ENCODE results near the gene EXD3.

Gene EXD3

DNA sequence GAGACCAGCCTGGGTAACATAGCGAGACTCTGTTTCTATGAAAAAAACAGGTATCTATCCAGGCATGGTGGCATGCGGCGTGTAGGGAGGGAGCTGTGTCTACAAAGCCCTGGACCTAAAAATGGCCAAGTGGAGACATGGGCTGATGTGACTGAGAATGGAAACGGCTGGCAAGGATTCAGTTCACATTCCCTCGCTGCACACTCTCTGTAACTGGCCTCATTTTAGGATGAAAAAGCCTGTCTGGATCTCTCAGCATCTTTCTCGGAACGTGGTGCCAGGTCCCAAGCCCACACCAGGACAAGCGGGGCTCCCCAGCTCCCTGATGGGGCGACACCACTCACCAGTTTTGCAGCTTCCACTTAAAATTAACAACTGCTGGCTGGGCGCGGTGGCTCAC lies 13.4 kb downstream of the EXD3 start:
- DNase-seq = no peak

DNA sequence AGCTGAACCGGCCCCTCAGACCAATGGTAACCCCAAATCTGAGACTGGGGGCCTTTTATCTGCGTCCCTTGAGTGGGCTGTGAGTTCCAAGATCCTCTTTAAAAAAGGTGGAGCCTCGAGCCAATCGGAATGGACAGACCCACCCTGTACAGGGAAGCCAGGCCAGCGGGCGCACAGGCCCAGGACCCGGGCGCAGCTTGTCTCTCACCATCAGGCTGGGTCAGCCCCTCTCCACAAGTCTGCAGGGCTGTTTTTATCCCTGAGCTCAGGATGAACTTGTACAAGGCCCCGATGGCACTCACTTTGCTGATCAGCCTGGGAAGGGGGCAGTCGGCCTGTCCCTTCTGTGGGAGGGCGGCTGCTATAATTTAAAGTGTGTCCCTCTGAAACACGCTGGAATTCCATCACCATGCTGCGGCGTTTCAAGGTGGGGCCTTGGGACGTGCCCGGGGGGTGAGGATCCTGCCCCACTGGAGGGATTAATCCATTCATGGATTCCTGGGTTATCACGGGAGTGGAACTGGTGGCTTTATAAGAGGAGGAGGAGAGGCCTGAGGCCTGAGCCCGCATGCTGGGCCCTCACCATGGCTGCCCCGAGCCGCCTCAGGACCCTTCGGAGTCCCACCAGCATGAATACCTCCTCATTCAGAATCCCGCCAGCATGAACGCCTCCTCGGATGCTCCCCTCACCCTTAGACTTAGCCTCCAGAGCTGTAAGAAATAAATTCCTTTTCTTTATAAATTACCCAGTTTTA lies 14.1 kb downstream of the EXD3 start:
- DNase-seq = no peak

DNA sequence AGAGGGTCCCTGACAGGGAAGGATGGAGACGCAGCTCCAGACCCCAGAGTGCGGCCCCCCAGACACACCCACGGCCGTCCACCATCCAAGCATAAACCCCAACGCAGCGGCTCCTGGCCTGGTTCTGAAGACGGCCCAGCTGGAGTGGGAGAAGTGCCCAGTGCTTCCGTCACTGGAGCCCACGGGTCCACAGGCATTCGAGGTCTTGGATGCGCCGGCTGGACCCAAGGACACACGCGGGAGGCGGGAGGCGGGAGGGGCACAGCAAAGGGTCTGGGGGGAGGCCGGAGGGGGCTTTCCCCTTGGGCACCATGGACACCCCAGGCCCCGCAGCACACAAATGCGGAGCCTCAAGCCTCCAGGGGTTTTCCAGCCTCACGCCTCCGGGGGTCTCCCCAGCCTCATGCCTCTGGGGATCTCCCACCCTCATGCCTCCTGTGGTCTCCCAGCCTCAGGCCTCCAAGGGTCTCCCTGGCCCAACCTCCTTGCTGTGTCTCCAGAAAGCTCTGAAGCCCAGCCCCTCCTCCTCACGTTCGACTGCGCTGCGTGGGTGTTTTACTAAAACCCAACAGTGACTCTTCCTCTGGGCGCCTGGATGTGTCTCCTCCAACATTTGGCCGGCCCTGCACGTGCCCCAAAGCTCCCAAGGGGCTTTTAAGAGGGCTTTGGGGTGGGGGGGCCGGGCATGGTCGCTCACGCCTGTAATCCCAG lies 15.2 kb downstream of the EXD3 start:
- DNase-seq = no peak

DNA sequence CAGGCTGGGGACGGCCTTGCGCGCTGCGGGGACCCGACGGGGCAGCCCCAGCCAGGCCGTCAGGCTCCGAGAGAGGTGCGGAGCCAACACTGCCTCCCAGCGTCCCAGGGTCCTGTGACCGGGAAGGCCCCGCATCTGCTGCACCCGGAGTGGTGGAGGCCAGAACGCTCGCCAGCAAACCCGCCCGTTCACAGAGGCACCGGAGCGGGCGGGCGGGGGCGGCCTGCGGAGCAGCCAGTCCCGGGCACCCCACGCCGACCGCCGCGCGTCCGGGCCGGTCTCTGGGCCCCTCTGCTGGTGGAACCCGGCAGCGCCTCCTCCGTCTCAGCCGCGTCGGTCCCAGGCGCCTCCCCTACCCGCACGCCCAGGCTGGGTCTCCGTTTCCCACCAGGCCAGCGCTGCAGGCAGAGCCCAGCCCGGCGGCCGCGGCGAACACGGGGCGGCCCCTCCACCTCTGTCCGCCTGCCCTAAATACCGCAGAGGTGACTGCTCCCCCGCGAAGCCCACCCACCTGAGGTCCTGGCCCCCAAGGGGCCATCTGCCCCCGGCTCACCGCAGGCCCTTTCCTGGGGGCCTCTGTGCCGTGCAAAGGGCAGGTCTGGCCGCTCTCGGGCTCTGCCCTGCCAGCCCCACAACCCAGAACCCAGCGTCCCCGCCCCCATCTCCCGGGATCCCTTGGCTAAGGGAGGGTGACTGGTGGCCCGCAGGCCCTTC lies 15.9 kb downstream of the EXD3 start:
- peak; percentile 82 for DNase-seq

DNA sequence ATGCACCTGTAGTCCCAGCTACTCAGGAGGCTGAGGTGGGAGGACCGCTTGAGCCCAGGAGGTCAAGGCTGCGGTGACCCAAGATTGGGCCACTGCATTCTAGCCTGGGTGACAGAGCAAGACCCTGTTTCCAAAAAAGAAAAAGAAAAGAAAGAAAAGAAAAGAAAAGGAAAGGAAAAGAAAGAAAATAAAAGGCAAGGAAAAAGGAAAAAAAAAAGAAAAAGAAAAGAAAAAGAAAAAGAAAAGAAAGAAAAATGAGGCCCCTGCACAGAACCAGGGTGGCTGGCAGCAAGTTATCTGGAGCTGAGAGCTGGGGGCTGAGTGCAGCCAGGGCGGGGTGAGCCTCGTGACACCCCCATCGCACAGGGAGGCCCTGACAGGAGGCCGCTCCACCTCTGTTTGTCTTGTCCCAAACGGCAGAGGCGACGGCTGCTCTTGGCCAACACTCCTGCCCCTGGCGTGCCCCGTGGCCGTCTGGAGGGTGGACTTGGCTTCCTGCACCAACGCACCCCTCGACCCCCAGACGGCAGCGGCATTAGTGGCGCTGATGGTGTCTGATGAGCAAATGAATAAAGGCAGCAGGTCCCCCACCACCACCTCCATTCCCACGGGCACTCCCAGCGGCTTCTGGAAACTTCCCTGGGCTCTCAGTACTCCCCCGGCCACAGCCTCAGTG lies 16.7 kb downstream of the EXD3 start:
- peak; percentile 68 for DNase-seq

DNA sequence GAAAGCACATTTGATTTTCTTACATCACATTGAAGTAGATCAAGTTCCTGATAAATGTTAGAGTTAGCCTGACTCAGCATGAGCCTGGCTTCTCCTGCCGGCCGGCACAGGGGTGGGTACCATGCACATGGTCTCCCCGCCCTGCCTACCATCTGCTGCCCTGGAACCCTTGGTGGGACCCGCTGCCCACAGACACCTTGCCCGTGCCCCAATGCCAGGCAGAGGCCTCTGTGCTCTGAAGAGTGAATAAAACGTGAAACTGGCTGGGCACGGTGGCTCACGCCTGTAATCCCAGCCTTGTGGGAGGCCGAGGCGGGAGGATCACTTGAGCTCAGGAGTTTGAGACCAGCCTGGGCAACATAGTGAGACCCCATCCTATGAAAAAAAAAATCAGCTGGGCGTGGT lies 17.3 kb downstream of the EXD3 start:
- peak; percentile 73 for DNase-seq

DNA sequence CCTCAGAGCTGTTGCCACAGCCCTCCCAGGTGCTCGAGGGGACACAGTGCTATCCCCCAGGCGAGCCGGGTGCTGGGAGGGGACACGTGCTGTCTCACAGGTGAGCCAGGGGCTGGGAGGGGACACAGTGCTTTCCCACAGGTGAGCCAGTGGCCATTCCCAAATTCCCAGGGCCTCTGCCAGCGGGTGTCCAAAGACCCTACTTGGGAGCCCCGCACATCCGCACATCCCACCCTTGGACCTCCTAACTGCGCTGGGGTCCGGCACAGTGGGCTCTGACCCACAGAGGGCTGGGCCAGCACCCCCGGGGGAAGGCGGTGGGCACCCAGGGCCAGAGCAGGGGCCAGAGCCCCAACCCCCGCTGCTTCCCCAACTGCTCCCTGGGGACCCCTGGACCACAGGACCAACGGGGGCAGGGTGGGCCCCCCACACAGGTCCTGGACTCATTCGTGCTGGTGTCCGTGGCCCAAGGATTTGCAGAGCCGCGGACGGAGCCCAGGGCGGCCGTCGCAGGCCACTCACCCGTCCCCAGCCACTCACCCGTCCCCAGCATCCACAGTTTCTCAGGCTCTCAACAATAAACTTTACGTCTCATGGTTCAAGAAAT lies 17.9 kb downstream of the EXD3 start:
- DNase-seq = no peak

DNA sequence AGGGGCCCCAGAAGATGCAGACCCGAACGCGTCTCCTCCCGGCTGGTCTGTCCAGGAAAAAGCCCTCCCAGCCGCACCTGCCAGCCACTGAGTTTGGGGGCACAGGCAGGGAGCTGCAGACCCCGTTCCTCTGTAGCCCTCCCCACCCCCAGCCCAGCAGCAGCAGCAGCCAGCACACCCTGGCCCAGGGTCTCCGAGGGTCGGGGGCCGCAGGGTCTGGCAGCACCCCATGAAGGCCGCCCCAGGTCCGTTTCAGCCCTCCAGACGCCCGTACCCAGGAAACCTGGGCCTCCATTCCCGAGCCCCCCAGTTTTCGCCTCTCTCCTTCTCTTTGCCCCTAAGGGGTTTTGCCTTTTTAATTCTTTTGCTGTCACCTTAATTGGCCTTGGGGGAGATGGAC lies 19.7 kb downstream of the EXD3 start:
- no peak for DNase-seq

DNA sequence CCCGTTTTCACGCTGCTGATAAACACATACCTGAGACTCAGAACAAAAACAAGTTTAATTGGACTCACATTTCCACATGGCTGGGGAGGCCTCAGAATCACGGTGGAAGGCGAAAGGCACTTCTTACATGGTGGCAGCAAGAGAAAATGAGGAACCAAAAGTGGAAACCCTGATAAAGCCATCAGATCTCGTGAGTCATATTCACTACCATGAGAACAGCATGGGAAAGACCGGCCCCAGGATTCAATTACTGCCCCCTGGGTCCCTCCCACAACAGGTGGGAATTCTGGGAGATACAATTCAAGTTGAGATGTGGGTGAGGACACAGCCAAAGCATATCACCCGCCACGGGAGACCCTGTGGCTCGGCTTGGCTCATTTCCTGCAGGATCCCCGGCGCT lies 20.2 kb downstream of the EXD3 start:
- DNase-seq = no peak

DNA sequence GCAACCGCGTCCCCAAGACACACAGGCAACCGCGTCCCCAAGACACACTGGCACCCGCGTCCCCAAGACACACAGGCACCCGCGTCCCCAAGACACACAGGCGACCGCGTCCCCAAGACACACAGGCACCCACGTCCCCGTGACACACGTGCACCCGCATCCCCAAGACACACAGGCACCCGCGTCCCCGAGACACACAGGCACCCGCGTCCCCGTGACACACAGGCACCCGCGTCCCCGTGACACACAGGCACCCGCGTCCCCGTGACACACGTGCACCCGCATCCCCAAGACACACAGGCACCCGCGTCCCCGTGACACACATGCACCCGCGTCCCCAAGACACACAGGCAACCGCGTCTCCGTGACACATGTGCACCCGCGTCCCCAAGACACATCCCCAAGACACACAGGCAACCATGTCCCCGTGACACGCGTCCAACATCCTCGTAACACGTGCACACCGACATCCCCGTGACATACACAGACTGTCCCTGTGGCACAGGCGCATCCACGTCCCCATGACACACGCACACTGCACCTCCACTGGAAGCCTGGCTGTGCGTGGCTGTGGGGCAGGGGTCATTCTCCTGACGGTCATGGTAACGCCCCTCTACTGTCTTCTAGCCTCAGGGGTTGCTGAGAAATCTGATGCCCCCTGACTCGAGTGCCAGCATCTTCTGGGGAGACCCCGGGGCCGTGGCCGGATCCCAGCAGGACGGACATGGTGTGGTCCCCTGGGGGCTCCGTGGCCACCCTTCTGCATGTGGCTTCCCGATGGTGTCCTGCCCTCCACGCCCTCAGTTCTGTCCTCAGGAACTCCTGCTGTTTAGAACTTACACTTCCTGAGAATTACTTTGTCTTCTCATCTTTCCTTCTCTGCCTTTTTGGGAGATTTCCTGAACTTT lies 24.1 kb downstream of the EXD3 start:
- DNase-seq = no peak

DNA sequence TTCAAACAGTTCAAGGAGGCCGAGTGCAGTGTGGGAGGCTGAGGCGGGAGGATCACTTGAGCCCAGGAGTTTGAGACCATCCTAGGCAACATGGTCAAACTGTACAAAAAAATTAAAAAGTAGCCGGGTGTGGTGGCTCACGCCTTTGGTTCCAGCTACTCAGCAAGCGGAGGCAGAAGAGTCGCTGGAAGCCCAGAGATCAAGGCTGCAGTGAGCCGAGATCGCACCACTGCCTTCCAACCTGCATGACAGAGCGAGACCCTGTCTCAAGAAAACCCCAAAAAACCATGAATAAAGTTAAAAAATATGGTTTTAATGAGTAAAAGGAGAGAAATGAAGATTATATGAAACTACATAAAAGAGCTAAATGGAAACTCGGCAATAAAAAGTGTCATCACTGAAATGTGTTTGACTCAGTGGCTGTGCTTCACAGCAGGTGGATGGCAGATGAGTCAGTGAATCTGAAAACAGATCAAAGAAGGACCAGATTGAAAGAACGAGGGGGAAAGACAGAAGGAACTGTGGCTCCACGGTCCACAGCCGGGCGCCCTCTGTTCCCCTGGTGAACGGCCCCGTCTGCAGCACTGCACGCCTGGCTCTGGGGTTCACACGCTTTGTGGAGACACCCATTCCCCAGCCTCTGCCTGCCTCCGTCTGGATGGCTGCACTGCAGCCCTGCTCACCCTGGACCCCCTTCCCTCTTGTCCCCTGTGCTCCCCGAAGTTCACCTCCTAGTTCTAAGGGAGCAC lies 25.1 kb downstream of the EXD3 start:
- no peak for DNase-seq

DNA sequence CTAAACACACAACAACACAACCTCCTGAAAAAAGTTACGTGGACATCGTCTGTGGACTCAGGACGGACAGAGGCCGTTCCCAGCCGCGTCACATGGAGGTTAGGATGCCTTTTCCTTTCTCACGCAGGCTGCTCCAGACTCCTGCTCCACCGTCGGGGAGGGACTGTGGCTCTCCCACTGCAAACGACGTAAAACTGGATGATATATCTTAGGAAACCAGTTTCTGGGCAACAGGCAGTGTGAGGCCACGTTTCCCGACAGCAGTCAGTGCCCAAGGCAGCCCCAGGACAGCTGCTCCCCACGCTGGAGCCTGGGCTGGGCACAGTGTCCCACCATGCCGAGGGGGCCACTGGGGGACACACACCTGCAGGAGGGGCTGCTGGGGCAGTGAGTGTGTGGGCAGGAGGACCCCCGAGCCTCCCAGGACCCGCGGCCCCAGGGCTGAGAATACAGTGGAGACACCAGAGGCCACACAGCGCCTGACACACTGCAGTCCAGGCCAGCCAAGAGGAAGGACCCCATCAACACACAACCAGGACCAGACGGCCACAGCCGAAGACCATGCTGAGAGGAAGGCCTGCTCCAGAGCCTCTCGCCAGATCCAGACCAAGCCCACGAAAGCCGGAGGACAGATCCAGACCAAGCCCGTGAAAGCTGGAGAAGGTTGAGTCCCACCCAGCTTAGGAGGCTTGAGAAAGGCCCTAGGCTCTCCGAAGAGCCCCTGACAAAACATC lies 26.2 kb downstream of the EXD3 start:
- DNase-seq = no peak

DNA sequence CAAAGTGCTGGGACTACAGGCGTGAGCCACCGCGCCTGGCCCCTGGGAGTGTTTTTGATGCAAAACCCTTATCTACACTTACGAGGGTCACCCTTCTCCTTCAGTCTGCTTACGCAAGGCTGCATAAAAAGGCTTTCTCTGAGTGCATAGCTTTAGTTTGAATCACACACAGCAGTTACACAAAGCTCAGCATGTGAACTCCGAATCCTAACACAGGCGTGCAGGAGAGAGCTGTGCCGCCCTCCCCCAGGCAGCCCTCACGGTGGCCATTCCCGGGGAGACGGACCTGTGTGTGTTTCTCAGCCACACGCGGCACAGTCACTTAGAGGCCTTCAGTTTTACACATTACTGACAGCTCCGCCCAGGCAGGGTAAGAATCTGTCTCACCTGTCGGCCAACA lies 26.7 kb downstream of the EXD3 start:
- no peak for DNase-seq

DNA sequence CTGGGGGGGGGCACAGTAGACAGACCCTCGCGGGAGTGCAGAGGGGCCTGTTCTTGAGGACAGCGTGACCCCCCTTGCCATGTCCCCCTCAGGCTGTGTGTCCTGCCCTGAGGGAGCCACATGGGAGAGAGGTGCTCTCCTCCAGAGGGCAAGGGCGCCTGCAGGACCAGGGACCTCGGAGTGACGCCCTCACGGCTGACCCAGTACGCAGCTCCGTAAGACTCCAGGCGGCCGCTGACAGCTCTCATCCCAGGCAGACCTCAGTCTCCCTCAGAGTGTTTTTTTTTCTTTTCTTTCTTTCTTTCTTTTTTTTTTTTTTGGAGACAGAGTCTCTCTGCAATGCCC lies 27.3 kb downstream of the EXD3 start:
- no peak for DNase-seq

DNA sequence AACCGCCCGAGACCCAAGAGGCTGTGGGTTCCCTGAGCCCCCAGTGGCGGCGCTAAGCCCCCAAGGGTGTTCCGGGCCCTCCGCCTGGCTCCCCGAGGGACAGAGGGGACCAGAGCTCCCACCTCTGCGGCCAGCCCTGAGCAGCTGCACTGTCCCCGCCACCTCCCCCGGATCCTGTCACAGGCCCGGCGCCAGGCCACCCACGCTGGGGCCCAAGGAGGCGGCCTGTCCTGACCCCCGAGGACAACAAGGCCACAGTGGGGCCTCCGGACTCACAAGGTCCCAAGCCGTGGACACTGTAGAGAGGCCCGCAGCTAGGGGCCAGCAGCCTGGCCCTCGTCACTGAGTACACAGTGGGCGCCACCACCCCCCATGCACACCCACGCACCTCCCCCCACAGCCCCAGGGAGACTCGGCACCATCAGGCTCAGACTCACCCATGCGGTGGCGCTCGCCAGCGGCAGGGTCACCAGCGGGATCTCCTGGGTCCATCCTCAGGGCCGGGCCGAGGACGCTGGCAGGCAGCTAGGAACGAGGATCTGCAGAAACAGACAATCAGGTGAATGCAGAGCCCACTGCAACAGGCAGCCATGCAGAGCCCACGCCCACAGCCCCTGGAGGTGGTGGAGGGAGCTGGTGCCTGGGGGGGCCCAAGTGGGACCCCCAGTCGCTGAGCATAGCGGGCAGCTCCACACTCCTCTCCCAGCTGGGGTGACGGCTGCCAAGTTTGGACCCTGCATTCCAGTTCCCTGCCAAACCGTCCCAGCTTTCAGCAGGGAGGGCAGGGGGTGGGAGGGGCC lies 27.9 kb downstream of the EXD3 start:
- DNase-seq = no peak

DNA sequence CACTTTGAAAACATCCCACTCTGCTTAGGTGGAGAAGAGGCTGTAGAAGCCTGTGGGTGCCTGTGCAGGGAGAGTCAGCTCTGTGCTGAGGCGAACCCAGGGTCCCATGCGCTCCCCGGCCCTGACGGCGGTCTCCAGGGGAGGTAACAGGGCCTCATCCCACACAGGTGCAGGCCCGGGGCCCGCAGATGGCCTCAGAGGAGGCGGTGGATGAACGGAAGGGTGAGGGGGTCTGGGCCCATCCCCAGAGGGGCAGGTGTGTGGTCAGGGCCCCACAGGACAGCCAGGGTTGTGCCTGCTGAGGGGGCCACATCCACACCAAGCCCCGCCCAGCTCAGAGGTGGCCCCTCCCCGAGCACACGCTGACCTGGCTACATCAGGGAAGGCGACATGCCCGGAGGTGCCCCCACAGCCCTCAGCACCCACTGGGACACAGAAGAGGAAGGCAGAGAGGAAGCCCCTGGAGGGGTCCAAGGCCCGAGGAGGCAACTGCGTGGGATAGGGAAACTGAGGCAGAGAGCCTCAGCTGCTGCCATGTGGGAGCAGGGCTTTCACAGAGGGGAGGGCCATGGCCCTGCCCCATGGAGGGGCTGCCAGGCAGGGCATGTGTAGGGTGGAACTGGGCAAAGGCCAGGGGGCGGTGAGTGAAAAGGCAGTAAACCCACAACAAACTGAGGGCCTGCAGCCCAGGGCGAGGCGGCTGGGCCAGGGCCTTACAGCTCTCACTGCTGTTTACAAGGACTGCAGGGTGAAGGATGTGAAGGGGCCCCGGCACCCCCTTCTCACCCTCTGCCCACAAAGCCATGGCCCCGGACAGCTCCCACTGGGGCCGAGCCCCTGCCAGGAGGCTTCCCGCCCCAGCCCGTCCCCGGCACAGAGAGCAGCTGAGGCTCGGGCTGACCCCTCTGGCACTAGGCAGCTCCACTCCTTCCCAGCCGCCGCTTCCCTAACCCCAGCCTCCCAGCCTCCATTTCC lies 29.5 kb downstream of the EXD3 start:
- DNase-seq = no peak

DNA sequence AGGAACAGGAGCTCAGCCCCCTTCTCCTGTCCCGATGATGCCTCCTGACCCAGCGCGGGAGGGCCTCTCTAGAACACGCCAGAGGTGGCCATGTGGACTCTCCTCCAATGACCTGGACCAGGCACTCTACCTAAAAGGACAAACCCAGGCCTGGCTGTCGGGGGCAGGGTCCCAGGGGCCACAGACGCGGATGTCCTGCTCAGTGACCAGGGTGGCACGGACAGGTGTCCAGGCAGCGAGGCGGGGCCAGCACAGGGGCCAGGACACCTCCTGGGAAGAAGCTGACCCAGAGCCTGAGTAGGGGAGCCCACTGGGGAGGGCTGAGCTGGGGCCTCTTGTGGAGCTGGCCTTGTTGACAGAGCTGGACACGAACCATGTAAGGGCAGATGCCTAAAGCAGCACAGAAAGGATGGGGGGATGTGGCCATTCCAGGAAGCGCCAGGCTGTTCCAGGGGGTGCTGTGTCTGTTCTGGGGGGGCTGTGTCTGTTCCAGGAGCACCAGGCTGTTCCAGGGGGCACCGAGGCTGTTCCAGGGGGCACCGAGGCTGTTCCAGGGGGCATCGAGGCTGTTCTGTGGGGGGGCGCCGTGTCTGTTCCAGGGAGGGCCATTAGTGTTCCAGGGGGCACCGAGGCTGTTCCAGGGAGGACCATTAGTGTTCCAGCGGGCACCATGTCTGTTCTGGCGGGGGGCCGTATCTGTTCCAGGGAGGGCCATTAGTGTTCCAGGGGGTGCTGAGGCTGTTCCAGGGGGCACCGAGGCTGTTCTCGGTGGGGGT lies 30.5 kb downstream of the EXD3 start:
- DNase-seq = no peak

DNA sequence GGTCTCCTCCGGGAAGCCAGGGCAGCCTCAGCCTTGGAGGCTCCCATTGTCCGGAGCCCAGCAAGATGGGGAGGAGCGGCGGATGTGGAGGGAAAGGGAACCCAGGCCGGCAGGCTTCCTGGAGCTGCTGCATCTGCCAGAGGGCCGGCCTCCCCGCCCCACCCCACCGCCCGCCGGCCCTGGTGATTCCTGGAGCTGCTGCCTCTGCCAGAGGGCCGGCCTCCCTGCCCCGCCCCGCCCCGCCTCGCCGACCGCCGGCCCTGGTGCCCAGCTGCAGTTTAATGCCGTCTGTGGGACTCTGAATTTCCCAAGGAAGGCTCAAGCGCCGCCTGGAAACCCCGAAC lies 31.6 kb downstream of the EXD3 start:
- DNase-seq = no peak
